Fibroblast of skin of abdomen (primary cell): ENCODE results near the gene MAPKAP1.

ENCODE experiments used
- DNase-seq: peaks from one replicate; pipeline ENCODE4 v3.0.0-alpha.2; 2013

MAPKAP1 gene

GRCh38 chr9:125674981-125675973 is 31.7 kb downstream of the MAPKAP1 start:
- peak; percentile 83 for DNase-seq

GRCh38 chr9:125672876-125673275 is 34.1 kb downstream of the MAPKAP1 start:
- DNase-seq, result no peak

- peak; percentile 48 for DNase-seq
These were observed 43.9 kb downstream of the MAPKAP1 start for GRCh38 chr9:125663127-125663526.

- no peak for DNase-seq
These were observed 46.5 kb downstream of the MAPKAP1 start for GRCh38 chr9:125660557-125660956.

GRCh38 chr9:125659954-125660353 is 47.1 kb downstream of the MAPKAP1 start:
- peak; percentile 78 for DNase-seq

- no peak for DNase-seq
These were observed 47.7 kb downstream of the MAPKAP1 start for GRCh38 chr9:125659201-125659840.

- no peak for DNase-seq
These were observed 50.4 kb downstream of the MAPKAP1 start for GRCh38 chr9:125656560-125656959.

- DNase-seq, result peak; percentile 68
These were observed 51.2 kb downstream of the MAPKAP1 start for GRCh38 chr9:125655691-125656410.

- DNase-seq, result peak; percentile 65
These were observed 51.9 kb downstream of the MAPKAP1 start for GRCh38 chr9:125655066-125655633.

- no peak for DNase-seq
These were observed 52.9 kb downstream of the MAPKAP1 start for GRCh38 chr9:125654121-125654520.

GRCh38 chr9:125653325-125653724 is 53.7 kb downstream of the MAPKAP1 start:
- no peak for DNase-seq

GRCh38 chr9:125652759-125653158 is 54.2 kb downstream of the MAPKAP1 start:
- DNase-seq, result no peak

- no peak for DNase-seq
These were observed 54.8 kb downstream of the MAPKAP1 start for GRCh38 chr9:125652233-125652594.

GRCh38 chr9:125651576-125652232 is 55.3 kb downstream of the MAPKAP1 start:
- DNase-seq, result no peak

GRCh38 chr9:125650271-125650737 is 56.7 kb downstream of the MAPKAP1 start:
- peak; percentile 62 for DNase-seq

GRCh38 chr9:125649826-125650225 is 57.2 kb downstream of the MAPKAP1 start:
- no peak for DNase-seq

- DNase-seq, result peak; percentile 87
These were observed 57.7 kb downstream of the MAPKAP1 start for GRCh38 chr9:125649315-125649714.

- DNase-seq, result no peak
These were observed 58.7 kb downstream of the MAPKAP1 start for GRCh38 chr9:125648294-125648693.

- DNase-seq, result peak; percentile 36
These were observed 60.3 kb downstream of the MAPKAP1 start for GRCh38 chr9:125646621-125647100.

- no peak for DNase-seq
These were observed 60.8 kb downstream of the MAPKAP1 start for GRCh38 chr9:125646217-125646616.

GRCh38 chr9:125644819-125645507 is 62.0 kb downstream of the MAPKAP1 start:
- DNase-seq, result no peak
